H9 (cell line): ENCODE data around the gene NFXL1. TPM values are rescaled to one million over a fixed set of nuclear protein-coding genes. Genes with fewer than 3 reads are reported as not detected.

Experiments used
- DNase-seq: peaks from one replicate; pipeline ENCODE4 v3.0.0-alpha.2; 2017
- H2AFZ ChIP-seq: one replicate; pipeline ENCODE4 v1.6.1; 2013; ENCODE audit warnings: mild to moderate bottlenecking, low read length, control low read depth, moderate library complexity
- H2AK5ac ChIP-seq: 2 replicates; pipeline ENCODE4 v1.6.1; 2013; ENCODE audit warnings: low read length, control low read depth, mixed read lengths; ENCODE audit not compliant: insufficient read length
- H2BK120ac ChIP-seq: one replicate; pipeline ENCODE4 v1.6.1; 2013; ENCODE audit warnings: low read depth, mild to moderate bottlenecking, low read length, control low read depth, inconsistent platforms; ENCODE audit not compliant: poor library complexity, severe bottlenecking
- H2BK12ac ChIP-seq: 2 replicates; pipeline ENCODE4 v1.6.1; 2013; ENCODE audit warnings: low read length, control low read depth, mixed read lengths, low read depth; ENCODE audit not compliant: insufficient read length
- H2BK15ac ChIP-seq: 2 replicates; pipeline ENCODE4 v1.6.1; 2013; ENCODE audit warnings: low read depth, low read length, control low read depth
- H2BK20ac ChIP-seq: one replicate; pipeline ENCODE4 v1.6.1; 2013; ENCODE audit warnings: low read depth, mild to moderate bottlenecking, low read length, control low read depth, inconsistent platforms; ENCODE audit not compliant: poor library complexity, severe bottlenecking
- H2BK5ac ChIP-seq: 2 replicates; pipeline ENCODE4 v1.6.1; 2013; ENCODE audit warnings: low read length, control low read depth, mixed read lengths; ENCODE audit not compliant: insufficient read length
- H3K14ac ChIP-seq: 2 replicates; pipeline ENCODE4 v1.6.1; 2013; ENCODE audit warnings: low read length, control low read depth; ENCODE audit not compliant: insufficient read depth
- H3K18ac ChIP-seq: 2 replicates; pipeline ENCODE4 v1.6.1; 2013; ENCODE audit warnings: low read depth, mild to moderate bottlenecking, mixed read lengths, low read length, control low read depth; ENCODE audit not compliant: insufficient read length
- H3K23ac ChIP-seq: 2 replicates; pipeline ENCODE4 v1.6.1; 2013; ENCODE audit warnings: low read length, control low read depth, mixed read lengths, low read depth; ENCODE audit not compliant: insufficient read length
- H3K23me2 ChIP-seq: 2 replicates; pipeline ENCODE4 v1.6.1; 2013; ENCODE audit warnings: low read depth, mild to moderate bottlenecking, mixed read lengths, low read length, control low read depth; ENCODE audit not compliant: insufficient read length, poor library complexity, severe bottlenecking
- H3K27ac ChIP-seq: 2 replicates; pipeline ENCODE4 v1.5.1; 2013; ENCODE audit warnings: low read length, control low read depth, mixed read lengths, low read depth; ENCODE audit not compliant: insufficient read length
- H3K27me3 ChIP-seq: 2 replicates; pipeline ENCODE4 v1.6.1; 2013; ENCODE audit warnings: low read length, control low read depth, inconsistent platforms; ENCODE audit not compliant: insufficient read depth
- H3K4ac ChIP-seq: 2 replicates; pipeline ENCODE4 v1.6.1; 2013; ENCODE audit warnings: low read depth, mild to moderate bottlenecking, control low read depth, inconsistent platforms, low read length, moderate library complexity
- H3K4me1 ChIP-seq: 2 replicates; pipeline ENCODE4 v1.6.1; 2013; ENCODE audit warnings: low read length, control low read depth, inconsistent platforms; ENCODE audit not compliant: insufficient read depth
- H3K4me2 ChIP-seq: 2 replicates; pipeline ENCODE4 v1.6.1; 2013; ENCODE audit warnings: low read length, control low read depth, mixed read lengths; ENCODE audit not compliant: insufficient read length, insufficient read depth
- H3K56ac ChIP-seq: 2 replicates; pipeline ENCODE4 v1.6.1; 2013; ENCODE audit warnings: low read depth, mild to moderate bottlenecking, mixed read lengths, low read length, control low read depth; ENCODE audit not compliant: insufficient read length
- H3K79me1 ChIP-seq: 2 replicates; pipeline ENCODE4 v1.6.1; 2013; ENCODE audit warnings: low read depth, mild to moderate bottlenecking, moderate library complexity, low read length, control low read depth, inconsistent platforms; ENCODE audit not compliant: insufficient read depth, poor library complexity, severe bottlenecking
- H3K79me2 ChIP-seq: 2 replicates; pipeline ENCODE4 v1.6.1; 2013; ENCODE audit warnings: low read length, control low read depth, inconsistent platforms; ENCODE audit not compliant: insufficient read depth
- H3K9ac ChIP-seq: 2 replicates; pipeline ENCODE4 v1.6.1; 2013; ENCODE audit warnings: low read length, control low read depth, mixed read lengths; ENCODE audit not compliant: insufficient read length; ENCODE audit errors: extremely low read depth
- H3K9me3 ChIP-seq: one replicate; pipeline ENCODE4 v1.6.1; 2013; ENCODE audit warnings: low read depth, low read length, inconsistent platforms; ENCODE audit not compliant: control insufficient read depth
- H3T11ph ChIP-seq: one replicate; pipeline ENCODE4 v1.6.1; 2013; ENCODE audit warnings: mild to moderate bottlenecking, low read length, control low read depth, inconsistent platforms
- H4K20me1 ChIP-seq: one replicate; pipeline ENCODE4 v1.6.1; 2013; ENCODE audit not compliant: control insufficient read depth, insufficient read length, insufficient read depth
- H4K5ac ChIP-seq: 2 replicates; pipeline ENCODE4 v1.6.1; 2013; ENCODE audit warnings: low read depth, mild to moderate bottlenecking, mixed read lengths, low read length, control low read depth; ENCODE audit not compliant: insufficient read length
- H4K8ac ChIP-seq: replicated peaks from 2 replicates; pipeline ENCODE4 v1.6.1; 2013; ENCODE audit warnings: low read length, control low read depth, mixed read lengths, low read depth; ENCODE audit not compliant: insufficient read length
- H4K91ac ChIP-seq: 2 replicates; pipeline ENCODE4 v1.6.1; 2013; ENCODE audit warnings: low read depth, mild to moderate bottlenecking, moderate library complexity, mixed read lengths, low read length, control low read depth; ENCODE audit not compliant: insufficient read length
- H3K27ac Mint-ChIP-seq, 3 experiments: 2 replicates in 2 of 3; 3 replicates in 1 of 3; pipeline ENCODE4 v1.8.0; 2020 to 2021; ENCODE audit warnings: mixed read lengths in 3 of 3, mild to moderate bottlenecking in 1 of 3, moderate library complexity in 1 of 3
- H3K27me3 Mint-ChIP-seq: 2 replicates; pipeline ENCODE4 v1.8.0; 2021; ENCODE audit warnings: low read depth, mild to moderate bottlenecking, moderate library complexity, mixed read lengths
- H3K36me3 Mint-ChIP-seq, 3 experiments: 2 replicates in 2 of 3; 3 replicates in 1 of 3; pipeline ENCODE4 v1.8.0; 2020 to 2021; ENCODE audit warnings: low read depth in 3 of 3, mixed read lengths in 3 of 3; ENCODE audit not compliant: insufficient read depth in 1 of 3
- H3K4me1 Mint-ChIP-seq, 2 experiments: 2 replicates each; pipeline ENCODE4 v1.8.0; 2020; ENCODE audit warnings: mixed read lengths in 2 of 2
- H3K4me3 Mint-ChIP-seq, 2 experiments: 2 replicates in 1 of 2; 3 replicates in 1 of 2; pipeline ENCODE4 v1.8.0; 2020 to 2021; ENCODE audit warnings: mild to moderate bottlenecking in 2 of 2, mixed read lengths in 2 of 2, moderate library complexity in 1 of 2
- H3K9me3 Mint-ChIP-seq, 2 experiments: 2 replicates in 1 of 2; 3 replicates in 1 of 2; pipeline ENCODE4 v1.8.0; 2020; ENCODE audit warnings: mild to moderate bottlenecking in 2 of 2, mixed read lengths in 2 of 2, moderate library complexity in 1 of 2
- CTCF ChIP-seq: fragments of 200-600 bp; sonication (generic); conservative IDR thresholded peaks from 3 replicates; pipeline ENCODE4 v1.8.0; 2021; ENCODE audit warnings: antibody characterized with exemption, mild to moderate bottlenecking
- WGBS: extraction: QIAGEN DNeasy Blood & Tissue Kit; methylation state at CpG from one replicate; pipeline ENCODE4 v1.1.7; 2013; ENCODE audit warnings: missing lambda C conversion rate, low lambda C conversion rate, mixed read lengths; ENCODE audit not compliant: insufficient read length; ENCODE audit errors: extremely low coverage; 5-methylcytosine and 5-hydroxymethylcytosine counted together
- total RNA-seq: library from RNA; stranded (reverse); gene quantifications from 2 replicates; pipeline ENCODE4 v1.2.1, GENCODE V29; 2021

NFXL1 gene
- total RNA-seq, 1 experiment from 2014 or later = 33.8 TPM

- Histone ChIP-seq H4K8ac (no peak overlapping the region), H3K79me1 (no peaks in the 10 kb centered on the region), H3T11ph (no peak overlapping the region), H2AK5ac (no peak overlapping the region), H2BK120ac (no peak overlapping the region), H2BK15ac (no peak overlapping the region), H3K18ac (no peak overlapping the region), H3K27ac (no peak overlapping the region), H2BK5ac (no peak overlapping the region), H2BK20ac (no peak overlapping the region), H3K4me2 (no peak overlapping the region), H4K91ac (no peak overlapping the region), H3K9ac (no peak overlapping the region), H3K23ac (no peak overlapping the region), H3K23me2 (no peaks in the 10 kb centered on the region), H3K79me2 (no peaks in the 10 kb centered on the region), H3K9me3 (no peaks in the 10 kb centered on the region), H3K14ac (no peak overlapping the region), H3K56ac (no peak overlapping the region), H2BK12ac (no peak overlapping the region), H3K27me3 (no peaks in the 10 kb centered on the region), H2AFZ (no peak overlapping the region), H3K4me1 (no peaks in the 10 kb centered on the region; the same call in 1 of the 2 replicates), H4K20me1 (no peaks in the 10 kb centered on the region), H4K5ac (no peak overlapping the region), H3K4ac (no peak overlapping the region)
- Mint-ChIP-seq H3K36me3 (peaks cover 8 to 23% (median 9%) of the 10 kb centered on the region in 3 experiments; a peak in 6 of 7 replicates), H3K27ac (peak overlapping the region in 1 of 3 experiments; percentile 12; a peak in 2 of 7 replicates), H3K9me3 (no peaks in the 10 kb centered on the region), H3K4me3 (no peak overlapping the region), H3K4me1 (peaks cover 0 to 4% of the 10 kb centered on the region in 2 experiments; a peak in 2 of 4 replicates), H3K27me3 (no peaks in the 10 kb centered on the region; the same call in 1 of the 2 replicates)
- DNase-seq = no peak
- no peak for TF ChIP-seq CTCF
- 100% methylated on average over 1 of the region's 1 CpG for WGBS
These were observed 57.7 kb downstream of the NFXL1 start for GRCh38 chr4:47856713-47857112.
